DMS114 treated with DMSO at 0.1 percent for 48 hours (cell line): ENCODE measurements around the gene B4GALT5.
"Not testable (repeated sequence)": the region's sequence is repeated elsewhere in the genome, so short reads cannot be mapped to it uniquely, and the experiment has no call there.

Experiments
- DNase-seq: peaks from one replicate; lab custom pipeline; 2025; ENCODE audit not compliant: unreplicated experiment; lab: John Stamatoyannopoulos, UW

The B4GALT5 gene

GRCh38 chr20:49713753-49714712, at the start of gene B4GALT5:
Gene B4GALT5 (minus strand): TSS chr20:49713878. CDS start chr20:49713690, 188 bp downstream.
- DNase-seq, result peak; percentile 95

GRCh38 chr20:49762940-49763766, 49.5 kb upstream of the B4GALT5 start:
- no peak for DNase-seq

- DNase-seq, result not testable (repeated sequence)
These were observed 48.2 kb upstream of the B4GALT5 start for GRCh38 chr20:49761888-49762287.

GRCh38 chr20:49759266-49759950, 45.7 kb upstream of the B4GALT5 start:
- no peak for DNase-seq

- DNase-seq, result no peak
These were observed 45.1 kb upstream of the B4GALT5 start for GRCh38 chr20:49758781-49759180.

- no peak for DNase-seq
These were observed 43.9 kb upstream of the B4GALT5 start for GRCh38 chr20:49757597-49757996.

- DNase-seq, result no peak
These were observed 42.6 kb upstream of the B4GALT5 start for GRCh38 chr20:49756241-49756640.

GRCh38 chr20:49754596-49754995, 40.9 kb upstream of the B4GALT5 start:
- no peak for DNase-seq

GRCh38 chr20:49753133-49753532, 39.5 kb upstream of the B4GALT5 start:
- DNase-seq, result no peak

- no peak for DNase-seq
These were observed 38.7 kb upstream of the B4GALT5 start for GRCh38 chr20:49752201-49752903.

GRCh38 chr20:49751397-49751736, 37.7 kb upstream of the B4GALT5 start:
- no peak for DNase-seq

- no peak for DNase-seq
These were observed 37.1 kb upstream of the B4GALT5 start for GRCh38 chr20:49750611-49751396.

GRCh38 chr20:49749625-49750024, 35.9 kb upstream of the B4GALT5 start:
- no peak for DNase-seq

GRCh38 chr20:49748525-49748838, 34.8 kb upstream of the B4GALT5 start:
- DNase-seq, result no peak

GRCh38 chr20:49747707-49748524, 34.2 kb upstream of the B4GALT5 start:
- DNase-seq, result no peak

- no peak for DNase-seq
These were observed 29.3 kb upstream of the B4GALT5 start for GRCh38 chr20:49742948-49743347.

- no peak for DNase-seq
These were observed 28.3 kb upstream of the B4GALT5 start for GRCh38 chr20:49741977-49742376.

GRCh38 chr20:49740807-49741206, 27.1 kb upstream of the B4GALT5 start:
- no peak for DNase-seq

- no peak for DNase-seq
These were observed 25.4 kb upstream of the B4GALT5 start for GRCh38 chr20:49739042-49739441.
